ENCODE measurements around the gene SAMD9.
"Not testable (repeated sequence)": the region's sequence is repeated elsewhere in the genome, so short reads cannot be mapped to it uniquely, and the experiment has no call there.

The SAMD9 gene

GRCh38 chr7:93132216-93132615, 14.4 kb upstream of the SAMD9 start:
- no peak for TF ChIP-seq NFRKB (IDR thresholded peaks at IDR 0.05)
- TF ChIP-seq HDGF (IDR thresholded peaks at IDR 0.05; ENCODE audit: borderline replicate concordance), result no peak
- no peak for TF ChIP-seq SUZ12 (IDR thresholded peaks at IDR 0.05)
- TF ChIP-seq FOXK2 (IDR thresholded peaks at IDR 0.05), result no peak
- no peak for TF ChIP-seq CTBP1 (IDR thresholded peaks at IDR 0.05; ENCODE audit: borderline replicate concordance)
- TF ChIP-seq SP1 (IDR thresholded peaks at IDR 0.05), result no peak
- no peak for TF ChIP-seq FOXA1 (IDR thresholded peaks at IDR 0.05)
- no peak for TF ChIP-seq LEF1 (IDR thresholded peaks at IDR 0.05; ENCODE audit: borderline replicate concordance)
- TF ChIP-seq ARNT (IDR thresholded peaks at IDR 0.05), result no peak
- TF ChIP-seq PKNOX1 (IDR thresholded peaks at IDR 0.05), result no peak
- TF ChIP-seq L3MBTL2 (conservative IDR thresholded peaks at IDR 0.05), result no peak
- ChIA-PET CTCF (interaction anchor here (0.5 kb wide), 1 partner anchor 1303 kb away, joined by 3 read pairs; no protein-coding TSS in a partner anchor), POLR2A (no interaction called here)
- no peak for DNase-seq (ENCODE audit: extremely low spot score)

GRCh38 chr7:93126954-93127353, 9.2 kb upstream of the SAMD9 start:
- CTCF ChIA-PET; DNase-seq (ENCODE audit: extremely low spot score); POLR2A ChIA-PET: not testable (repeated sequence)

GRCh38 chr7:93123532-93123931, 5.8 kb upstream of the SAMD9 start:
- POLR2A ChIA-PET; CTCF ChIA-PET; DNase-seq (ENCODE audit: extremely low spot score): not testable (repeated sequence)

GRCh38 chr7:93120592-93121549, 3.1 kb upstream of the SAMD9 start:
- ChIA-PET POLR2A (no interaction called here), CTCF (no interaction called here)
- TF ChIP-seq ZNF384 (IDR thresholded peaks at IDR 0.05) (no peak), FOXA1 (IDR thresholded peaks at IDR 0.05) (no peak), TARDBP (IDR thresholded peaks at IDR 0.05) (no peak), BHLHE40 (IDR thresholded peaks at IDR 0.05; ENCODE audit: borderline replicate concordance) (no peak), SUZ12 (IDR thresholded peaks at IDR 0.05) (no peak), NFRKB (IDR thresholded peaks at IDR 0.05) (no peak), FOXK2 (IDR thresholded peaks at IDR 0.05) (no peak), L3MBTL2 (conservative IDR thresholded peaks at IDR 0.05) (no peak), PKNOX1 (IDR thresholded peaks at IDR 0.05) (no peak), LEF1 (IDR thresholded peaks at IDR 0.05; ENCODE audit: borderline replicate concordance) (no peak), FOXM1 (IDR thresholded peaks at IDR 0.05; ENCODE audit: borderline replicate concordance) (no peak), HDGF (IDR thresholded peaks at IDR 0.05; ENCODE audit: borderline replicate concordance) (no peak)
- no peak for DNase-seq (ENCODE audit: extremely low spot score)

GRCh38 chr7:93119191-93119905, 1.6 kb upstream of the SAMD9 start:
- no peak for TF ChIP-seq L3MBTL2 (conservative IDR thresholded peaks at IDR 0.05)
- TF ChIP-seq SP1 (IDR thresholded peaks at IDR 0.05), result no peak
- TF ChIP-seq ZNF384 (IDR thresholded peaks at IDR 0.05), result no peak
- TF ChIP-seq BHLHE40 (IDR thresholded peaks at IDR 0.05; ENCODE audit: borderline replicate concordance), result no peak
- TF ChIP-seq HDGF (IDR thresholded peaks at IDR 0.05; ENCODE audit: borderline replicate concordance), result no peak
- DNase-seq (ENCODE audit: extremely low spot score), result no peak
- CTCF ChIA-PET, result no interaction called here
- POLR2A ChIA-PET, result no interaction called here

GRCh38 chr7:93117327-93117726, 452 bp downstream of the SAMD9 start:
- POLR2A ChIA-PET, result interaction anchor here (1.0 kb wide), 1 partner anchor 9 kb away, joined by 4 read pairs; no protein-coding TSS in a partner anchor

GRCh38 chr7:93115796-93116195, 2.0 kb downstream of the SAMD9 start:
- POLR2A ChIA-PET, result no interaction called here
- no peak for TF ChIP-seq FOXK2 (IDR thresholded peaks at IDR 0.05)
- TF ChIP-seq ARNT (IDR thresholded peaks at IDR 0.05), result no peak
- no peak for TF ChIP-seq ELF4 (IDR thresholded peaks at IDR 0.05)
- TF ChIP-seq NFRKB (IDR thresholded peaks at IDR 0.05), result no peak
- TF ChIP-seq L3MBTL2 (conservative IDR thresholded peaks at IDR 0.05), result no peak
- TF ChIP-seq CTBP1 (IDR thresholded peaks at IDR 0.05; ENCODE audit: borderline replicate concordance), result no peak
- no peak for TF ChIP-seq ZNF384 (IDR thresholded peaks at IDR 0.05)
- no peak for TF ChIP-seq TARDBP (IDR thresholded peaks at IDR 0.05)
- no peak for TF ChIP-seq PKNOX1 (IDR thresholded peaks at IDR 0.05)
- no peak for TF ChIP-seq FOXA1 (IDR thresholded peaks at IDR 0.05)
- no peak for TF ChIP-seq SUZ12 (IDR thresholded peaks at IDR 0.05)
- TF ChIP-seq FOXM1 (IDR thresholded peaks at IDR 0.05; ENCODE audit: borderline replicate concordance), result no peak
- no peak for TF ChIP-seq LEF1 (IDR thresholded peaks at IDR 0.05; ENCODE audit: borderline replicate concordance)
- no peak for TF ChIP-seq BHLHE40 (IDR thresholded peaks at IDR 0.05; ENCODE audit: borderline replicate concordance)
- no peak for TF ChIP-seq HDGF (IDR thresholded peaks at IDR 0.05; ENCODE audit: borderline replicate concordance)
- TF ChIP-seq SP1 (IDR thresholded peaks at IDR 0.05), result no peak
- CTCF ChIA-PET, result no interaction called here
- no peak for DNase-seq (ENCODE audit: extremely low spot score)

More at GRCh38 chr7:93117327-93117726, 452 bp downstream of the SAMD9 start:
- DNase-seq (ENCODE audit: extremely low spot score), result no peak
- no peak for TF ChIP-seq LEF1 (IDR thresholded peaks at IDR 0.05; ENCODE audit: borderline replicate concordance)
- no peak for TF ChIP-seq TARDBP (IDR thresholded peaks at IDR 0.05)
- TF ChIP-seq FOXA1 (IDR thresholded peaks at IDR 0.05), result no peak
- no peak for TF ChIP-seq NFRKB (IDR thresholded peaks at IDR 0.05)
- TF ChIP-seq ZNF384 (IDR thresholded peaks at IDR 0.05), result no peak
- TF ChIP-seq CTBP1 (IDR thresholded peaks at IDR 0.05; ENCODE audit: borderline replicate concordance), result no peak
- CTCF ChIA-PET, result no interaction called here
